ENCODE results near the gene POLN.

POLN gene

GRCh38 chr4:2241410-2242353, at the start of gene POLN, which contains the start of gene HAUS3:
TSS of gene POLN (minus strand) at chr4:2242121. CDS start at chr4:2229231, 12,890 bp downstream.
TSS of gene HAUS3 (minus strand) at chr4:2242121. CDS start at chr4:2240946, 1,175 bp downstream.
- peak; percentile 98 for DNase-seq

GRCh38 chr4:2290974-2291704, 49.2 kb upstream of the POLN start:
- peak; percentile 40 for DNase-seq

GRCh38 chr4:2290488-2290887, 48.6 kb upstream of the POLN start:
- DNase-seq = no peak

GRCh38 chr4:2289955-2290333, 48.0 kb upstream of the POLN start:
- DNase-seq = no peak

GRCh38 chr4:2289311-2289954, 47.5 kb upstream of the POLN start:
- DNase-seq = no peak

GRCh38 chr4:2288051-2288541, 46.2 kb upstream of the POLN start:
- DNase-seq = no peak

GRCh38 chr4:2287594-2287915, 45.6 kb upstream of the POLN start:
- DNase-seq = no peak

GRCh38 chr4:2286904-2287593, 45.1 kb upstream of the POLN start:
- DNase-seq = no peak

- DNase-seq = no peak
Observed at GRCh38 chr4:2285613-2286381, 43.9 kb upstream of the POLN start.

GRCh38 chr4:2284934-2285612, 43.2 kb upstream of the POLN start:
- DNase-seq = no peak

GRCh38 chr4:2284161-2284933, 42.4 kb upstream of the POLN start:
- DNase-seq = no peak

GRCh38 chr4:2283199-2283711, 41.3 kb upstream of the POLN start:
- DNase-seq = no peak

- peak; percentile 65 for DNase-seq
Observed at GRCh38 chr4:2281575-2282343, 39.8 kb upstream of the POLN start.

GRCh38 chr4:2280531-2281300, 38.8 kb upstream of the POLN start:
- DNase-seq = no peak

- no peak for DNase-seq
Observed at GRCh38 chr4:2277956-2278355, 36.0 kb upstream of the POLN start.

GRCh38 chr4:2276581-2277325, 34.8 kb upstream of the POLN start:
- DNase-seq = no peak

- DNase-seq = no peak
Observed at GRCh38 chr4:2275546-2276251, 33.8 kb upstream of the POLN start.
